ENCODE results near the gene WNT8A. TPM values are rescaled to one million over a fixed set of nuclear protein-coding genes. Genes with fewer than 3 reads are reported as not detected.

Gene WNT8A
- total and polyA plus RNA-seq, 2 of the 13 experiments (the other 11 are each of a cell fraction or from before 2014, with no cell fraction given): not detected

DNA sequence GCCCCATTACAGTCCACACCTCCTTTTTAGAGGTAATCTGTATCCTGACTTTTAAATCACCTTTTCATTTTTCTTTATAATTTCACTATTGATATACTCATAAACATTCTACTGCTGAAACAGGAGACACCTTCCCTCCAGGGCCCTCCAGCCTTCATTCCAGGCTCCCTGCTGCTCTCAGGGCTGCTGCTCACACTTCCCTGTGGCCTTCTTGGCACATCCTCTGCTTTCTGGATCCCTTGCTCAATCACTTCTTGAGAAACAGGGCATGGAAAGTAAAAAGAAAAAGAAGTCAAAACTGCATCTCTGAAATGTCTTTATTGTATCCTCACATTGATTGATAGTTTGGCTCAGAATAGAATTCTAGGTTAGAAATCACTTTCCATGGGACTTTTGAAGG lies 19.3 kb upstream of the WNT8A start:
- H3K4me2 ChIP-seq (ENCODE audit: low read depth, low read length): no peak overlapping the region
- DNase-seq (ENCODE audit: low spot score) (no peak), ATAC-seq (no peak), FAIRE-seq (no peak)
- no peaks in the 10 kb centered on the region for H4K20me1 ChIP-seq (ENCODE audit: insufficient read depth, low read length)
- POLR2A ChIA-PET: no interaction called here
- CTCF ChIA-PET (ENCODE audit: low intra/inter-chr PET ratio, low total read pairs): interaction anchor here (2.1 kb wide), 1 partner anchor 28 kb away, joined by 15 read pairs; no protein-coding TSS in a partner anchor
- H3K79me2 ChIP-seq (ENCODE audit: insufficient read depth, low read length): no peaks in the 10 kb centered on the region
- no peaks in the 10 kb centered on the region for H3K4me1 ChIP-seq (ENCODE audit: insufficient read depth, low read length)
- in situ Hi-C loops (cut with HindIII; ENCODE audit: extremely low pct_ligation_motif_present, low pct_unique_long_range_greater_than_20kb) (loop anchor here (10.0 kb wide), 1 partner anchor 430 kb away; no protein-coding TSS in a partner anchor), intact Hi-C loops (cut with micrococcal nuclease; ENCODE audit: unreplicated experiment) (no loop called here)
- H2AFZ ChIP-seq (ENCODE audit: low read length): no peak overlapping the region
- no peak overlapping the region for H3K9ac ChIP-seq (ENCODE audit: insufficient read depth, low read depth, low read length)
- no peak overlapping the region for H3K27ac ChIP-seq (ENCODE audit: extremely low read length, insufficient read depth, low read length)
- H3K36me3 ChIP-seq (replicated peaks in 1 of 2; ENCODE audit: control insufficient read depth in 1 of 2, insufficient read depth in 2 of 2, low read length in 2 of 2): no peaks in the 10 kb centered on the region
- H3K27me3 ChIP-seq (ENCODE audit: control insufficient read depth in 1 of 2, insufficient read depth in 2 of 2, low read length in 2 of 2): no peaks in the 10 kb centered on the region
- no peak overlapping the region for H3K4me3 ChIP-seq (replicated peaks in 1 of 3; ENCODE audit: insufficient read depth in 1 of 3, low read depth in 2 of 3, low read length in 3 of 3)
- TF ChIP-seq KLF13 (CRISPR knock-in tag; IDR thresholded peaks at IDR 0.05) (no peak), RAD51 (IDR thresholded peaks at IDR 0.05; ENCODE audit: borderline replicate concordance) (no peak), ZNF562 (CRISPR knock-in tag; IDR thresholded peaks at IDR 0.05; ENCODE audit: borderline replicate concordance) (no peak), ZNF788 (CRISPR knock-in tag; IDR thresholded peaks at IDR 0.05; ENCODE audit: borderline replicate concordance) (no peak), CHD2 (IDR thresholded peaks at IDR 0.05; ENCODE audit: low read depth, low read length) (no peak), SMARCC2 (IDR thresholded peaks at IDR 0.05) (no peak)
- TF ChIP-seq, protein P1, sequence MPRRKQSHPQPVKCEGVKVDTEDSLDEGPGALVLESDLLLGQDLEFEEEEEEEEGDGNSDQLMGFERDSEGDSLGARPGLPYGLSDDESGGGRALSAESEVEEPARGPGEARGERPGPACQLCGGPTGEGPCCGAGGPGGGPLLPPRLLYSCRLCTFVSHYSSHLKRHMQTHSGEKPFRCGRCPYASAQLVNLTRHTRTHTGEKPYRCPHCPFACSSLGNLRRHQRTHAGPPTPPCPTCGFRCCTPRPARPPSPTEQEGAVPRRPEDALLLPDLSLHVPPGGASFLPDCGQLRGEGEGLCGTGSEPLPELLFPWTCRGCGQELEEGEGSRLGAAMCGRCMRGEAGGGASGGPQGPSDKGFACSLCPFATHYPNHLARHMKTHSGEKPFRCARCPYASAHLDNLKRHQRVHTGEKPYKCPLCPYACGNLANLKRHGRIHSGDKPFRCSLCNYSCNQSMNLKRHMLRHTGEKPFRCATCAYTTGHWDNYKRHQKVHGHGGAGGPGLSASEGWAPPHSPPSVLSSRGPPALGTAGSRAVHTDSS (CRISPR knock-in tag; conservative IDR thresholded peaks at IDR 0.05): no peak
- TF ChIP-seq, protein P2, sequence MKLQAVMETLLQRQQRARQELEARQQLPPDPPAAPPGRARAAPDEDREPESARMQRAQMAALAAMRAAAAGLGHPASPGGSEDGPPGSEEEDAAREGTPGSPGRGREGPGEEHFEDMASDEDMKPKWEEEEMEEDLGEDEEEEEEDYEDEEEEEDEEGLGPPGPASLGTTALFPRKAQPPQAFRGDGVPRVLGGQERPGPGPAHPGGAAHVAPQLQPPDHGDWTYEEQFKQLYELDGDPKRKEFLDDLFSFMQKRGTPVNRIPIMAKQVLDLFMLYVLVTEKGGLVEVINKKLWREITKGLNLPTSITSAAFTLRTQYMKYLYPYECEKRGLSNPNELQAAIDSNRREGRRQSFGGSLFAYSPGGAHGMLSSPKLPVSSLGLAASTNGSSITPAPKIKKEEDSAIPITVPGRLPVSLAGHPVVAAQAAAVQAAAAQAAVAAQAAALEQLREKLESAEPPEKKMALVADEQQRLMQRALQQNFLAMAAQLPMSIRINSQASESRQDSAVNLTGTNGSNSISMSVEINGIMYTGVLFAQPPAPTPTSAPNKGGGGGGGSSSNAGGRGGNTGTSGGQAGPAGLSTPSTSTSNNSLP (IDR thresholded peaks at IDR 0.05; ENCODE audit: low read depth, low read length): no peak
- TF ChIP-seq, protein P3, sequence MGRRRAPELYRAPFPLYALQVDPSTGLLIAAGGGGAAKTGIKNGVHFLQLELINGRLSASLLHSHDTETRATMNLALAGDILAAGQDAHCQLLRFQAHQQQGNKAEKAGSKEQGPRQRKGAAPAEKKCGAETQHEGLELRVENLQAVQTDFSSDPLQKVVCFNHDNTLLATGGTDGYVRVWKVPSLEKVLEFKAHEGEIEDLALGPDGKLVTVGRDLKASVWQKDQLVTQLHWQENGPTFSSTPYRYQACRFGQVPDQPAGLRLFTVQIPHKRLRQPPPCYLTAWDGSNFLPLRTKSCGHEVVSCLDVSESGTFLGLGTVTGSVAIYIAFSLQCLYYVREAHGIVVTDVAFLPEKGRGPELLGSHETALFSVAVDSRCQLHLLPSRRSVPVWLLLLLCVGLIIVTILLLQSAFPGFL (CRISPR knock-in tag; IDR thresholded peaks at IDR 0.05): no peak
- TF ChIP-seq, protein P4, sequence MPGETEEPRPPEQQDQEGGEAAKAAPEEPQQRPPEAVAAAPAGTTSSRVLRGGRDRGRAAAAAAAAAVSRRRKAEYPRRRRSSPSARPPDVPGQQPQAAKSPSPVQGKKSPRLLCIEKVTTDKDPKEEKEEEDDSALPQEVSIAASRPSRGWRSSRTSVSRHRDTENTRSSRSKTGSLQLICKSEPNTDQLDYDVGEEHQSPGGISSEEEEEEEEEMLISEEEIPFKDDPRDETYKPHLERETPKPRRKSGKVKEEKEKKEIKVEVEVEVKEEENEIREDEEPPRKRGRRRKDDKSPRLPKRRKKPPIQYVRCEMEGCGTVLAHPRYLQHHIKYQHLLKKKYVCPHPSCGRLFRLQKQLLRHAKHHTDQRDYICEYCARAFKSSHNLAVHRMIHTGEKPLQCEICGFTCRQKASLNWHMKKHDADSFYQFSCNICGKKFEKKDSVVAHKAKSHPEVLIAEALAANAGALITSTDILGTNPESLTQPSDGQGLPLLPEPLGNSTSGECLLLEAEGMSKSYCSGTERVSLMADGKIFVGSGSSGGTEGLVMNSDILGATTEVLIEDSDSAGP (CRISPR knock-in tag; IDR thresholded peaks at IDR 0.05; ENCODE audit: borderline replicate concordance): no peak
- BruUV-seq (replicated peaks): no TSS peak
- H3K9me3 ChIP-seq (ENCODE audit: low read length): no peaks in the 10 kb centered on the region
